BLaER1 treated with 17β-estradiol and CSF1 and Interleukin-3, amounts not matched to agents 10 nM and 100 nM (cell line): ENCODE data around the gene HDAC8.

Source experiments
- H3K27ac ChIP-seq, 11 experiments: shearing (Covaris generic); formaldehyde crosslinking; 2 replicates each; pipeline ENCODE4 v1.8.1; 2022
- H3K27me3 ChIP-seq, 11 experiments: shearing (Covaris generic); formaldehyde crosslinking; 2 replicates each; pipeline ENCODE4 v1.8.1; 2022
- H3K36me3 ChIP-seq, 11 experiments: shearing (Covaris generic); formaldehyde crosslinking; 2 replicates each; pipeline ENCODE4 v1.8.1; 2022
- H3K4me1 ChIP-seq, 10 experiments: shearing (Covaris generic); formaldehyde crosslinking; 2 replicates each; pipeline ENCODE4 v1.8.1; 2022
- H3K4me2 ChIP-seq, 11 experiments: shearing (Covaris generic); formaldehyde crosslinking; 2 replicates each; pipeline ENCODE4 v1.8.1; 2022
- H3K4me3 ChIP-seq, 10 experiments: shearing (Covaris generic); formaldehyde crosslinking; 2 replicates each; pipeline ENCODE4 v1.8.1; 2022
- H3K9ac ChIP-seq, 11 experiments: shearing (Covaris generic); formaldehyde crosslinking; 2 replicates each; pipeline ENCODE4 v1.8.1; 2022
- H3K9me3 ChIP-seq, 11 experiments: shearing (Covaris generic); formaldehyde crosslinking; replicated peaks in 1 of 11; 2 replicates each; pipeline ENCODE4 v1.8.1; 2022
- H4K20me1 ChIP-seq, 11 experiments: shearing (Covaris generic); formaldehyde crosslinking; 2 replicates each; pipeline ENCODE4 v1.8.1; 2022
- Cebpa-rat ChIP-seq, 11 experiments: shearing (Covaris generic); IDR thresholded peaks; 2 replicates each; pipeline ENCODE4 v1.8.1; 2022

Gene HDAC8

GRCh38 chrX:72299891-72300630 is 272.6 kb downstream of the HDAC8 start:
- TF ChIP-seq Cebpa-rat (IDR thresholded peaks at IDR 0.05) = no peak
- no peak overlapping the region for H3K4me3 ChIP-seq

GRCh38 chrX:72297953-72298730 is 274.5 kb downstream of the HDAC8 start:
- peaks cover 0 to 12% (median 0%) of the 10 kb centered on the region in 11 experiments; a peak in 4 of 22 replicates for H4K20me1 ChIP-seq
- H3K4me2 ChIP-seq = no peak overlapping the region
- no peak overlapping the region for H3K4me3 ChIP-seq
- H3K4me1 ChIP-seq = no peaks in the 10 kb centered on the region
- no peaks in the 10 kb centered on the region for H3K9me3 ChIP-seq
- TF ChIP-seq Cebpa-rat (IDR thresholded peaks at IDR 0.05) = no peak
- H3K36me3 ChIP-seq = no peaks in the 10 kb centered on the region
- no peak overlapping the region for H3K27ac ChIP-seq
- H3K9ac ChIP-seq = no peak overlapping the region
- H3K27me3 ChIP-seq = peaks cover 32 to 52% (median 42%) of the 10 kb centered on the region in 11 experiments

More at GRCh38 chrX:72299891-72300630, 272.6 kb downstream of the HDAC8 start:
- no peaks in the 10 kb centered on the region for H3K36me3 ChIP-seq
- no peaks in the 10 kb centered on the region for H3K4me1 ChIP-seq
- no peak overlapping the region for H3K9ac ChIP-seq
- peaks cover 0 to 25% (median 5%) of the 10 kb centered on the region in 11 experiments; a peak in 9 of 22 replicates for H4K20me1 ChIP-seq
- peaks cover 0 to 8% (median 4%) of the 10 kb centered on the region in 11 experiments; a peak in 9 of 22 replicates for H3K9me3 ChIP-seq
- peaks cover 51 to 71% (median 62%) of the 10 kb centered on the region in 11 experiments for H3K27me3 ChIP-seq
- H3K27ac ChIP-seq = no peak overlapping the region
- no peak overlapping the region for H3K4me2 ChIP-seq

- H4K20me1 ChIP-seq = peaks cover 0 to under 1% (median 0%) of the 10 kb centered on the region in 11 experiments; a peak in 2 of 22 replicates
- H3K4me1 ChIP-seq = no peaks in the 10 kb centered on the region
- no peak overlapping the region for H3K27ac ChIP-seq
- H3K4me3 ChIP-seq = no peak overlapping the region
- no peak overlapping the region for H3K9ac ChIP-seq
- no peak overlapping the region for H3K4me2 ChIP-seq
- peaks cover 20 to 40% (median 31%) of the 10 kb centered on the region in 11 experiments for H3K27me3 ChIP-seq
- H3K9me3 ChIP-seq = 0 out of 22 replicates have a peak, but pooled peaks cover 0 to 7% (median 0%) of the 10 kb centered on the region in 11 experiments
- TF ChIP-seq Cebpa-rat (IDR thresholded peaks at IDR 0.05) = no peak
- H3K36me3 ChIP-seq = no peaks in the 10 kb centered on the region
These were observed 275.7 kb downstream of the HDAC8 start for GRCh38 chrX:72296991-72297390.

GRCh38 chrX:72295745-72296144 is 276.9 kb downstream of the HDAC8 start:
- no peak overlapping the region for H3K27ac ChIP-seq
- no peak overlapping the region for H3K4me3 ChIP-seq
- no peaks in the 10 kb centered on the region for H3K4me1 ChIP-seq
- H3K4me2 ChIP-seq = no peak overlapping the region
- no peaks in the 10 kb centered on the region; a peak in 1 of 22 replicates for H4K20me1 ChIP-seq
- TF ChIP-seq Cebpa-rat (IDR thresholded peaks at IDR 0.05) = no peak
- H3K36me3 ChIP-seq = no peaks in the 10 kb centered on the region
- H3K9me3 ChIP-seq = peaks cover 0 to 7% (median 0%) of the 10 kb centered on the region in 11 experiments; a peak in 1 of 22 replicates
- peaks cover 8 to 28% (median 18%) of the 10 kb centered on the region in 11 experiments; a peak in 20 of 22 replicates for H3K27me3 ChIP-seq
- H3K9ac ChIP-seq = no peak overlapping the region

- Histone ChIP-seq H3K9me3 (peaks cover 0 to 10% (median under 1%) of the 10 kb centered on the region in 11 experiments; a peak in 5 of 22 replicates), H3K9ac (no peak overlapping the region), H4K20me1 (no peaks in the 10 kb centered on the region; a peak in 1 of 22 replicates), H3K4me1 (no peaks in the 10 kb centered on the region), H3K36me3 (no peaks in the 10 kb centered on the region), H3K4me3 (no peak overlapping the region), H3K4me2 (no peak overlapping the region), H3K27ac (no peak overlapping the region), H3K27me3 (peaks cover 0 to 15% (median 6%) of the 10 kb centered on the region in 11 experiments; a peak in 11 of 22 replicates)
- no peak for TF ChIP-seq Cebpa-rat (IDR thresholded peaks at IDR 0.05)
These were observed 278.1 kb downstream of the HDAC8 start for GRCh38 chrX:72294497-72294896.

- H3K4me2 ChIP-seq = no peak overlapping the region
- no peaks in the 10 kb centered on the region for H3K4me1 ChIP-seq
- no peak overlapping the region for H3K4me3 ChIP-seq
- no peaks in the 10 kb centered on the region for H4K20me1 ChIP-seq
- no peak overlapping the region for H3K9ac ChIP-seq
- H3K27me3 ChIP-seq = no peaks in the 10 kb centered on the region
- no peak for TF ChIP-seq Cebpa-rat (IDR thresholded peaks at IDR 0.05)
- H3K36me3 ChIP-seq = no peaks in the 10 kb centered on the region
- H3K27ac ChIP-seq = no peak overlapping the region
- H3K9me3 ChIP-seq = no peaks in the 10 kb centered on the region
These were observed 290.3 kb downstream of the HDAC8 start for GRCh38 chrX:72282302-72282701.

GRCh38 chrX:72280321-72280845 is 292.3 kb downstream of the HDAC8 start:
- no peak overlapping the region for H3K9ac ChIP-seq
- no peak overlapping the region for H3K4me3 ChIP-seq
- H3K27ac ChIP-seq = no peak overlapping the region
- H3K36me3 ChIP-seq = peaks cover 6 to 11% (median 8%) of the 10 kb centered on the region in 11 experiments
- H3K9me3 ChIP-seq = no peaks in the 10 kb centered on the region
- no peak overlapping the region for H3K4me2 ChIP-seq
- peaks cover 6 to 15% (median 8%) of the 10 kb centered on the region in 11 experiments; a peak in 21 of 22 replicates for H4K20me1 ChIP-seq
- TF ChIP-seq Cebpa-rat (IDR thresholded peaks at IDR 0.05) = no peak
- H3K4me1 ChIP-seq = peaks cover 7 to 8% (median 7%) of the 10 kb centered on the region in 10 experiments
- H3K27me3 ChIP-seq = no peaks in the 10 kb centered on the region
